Renal cortex interstitium (tissue), 15 donors: ENCODE measurements around the gene FEZF2. TPM values are rescaled to one million over a fixed set of nuclear protein-coding genes. Genes with fewer than 3 reads are reported as not detected.

Source experiments
- DNase-seq, 11 donors: peaks; one replicate each; pipeline ENCODE4 v3.0.0-alpha.2; 2013; ENCODE audit warnings: low read depth in 9 of 11, low spot score in 4 of 11; ENCODE audit errors: extremely low read depth in 1 of 11
- long read RNA-seq, 16 experiments: transcript quantifications; one replicate each; lab custom pipeline, GENCODE V29; 2026
- polyA plus RNA-seq, 3 donors: library from polyadenylated mRNA; unstranded; fragments of 120-200 nt; gene quantifications; one replicate each; pipeline ENCODE4 v1.2.1, GENCODE V29; 2013; ENCODE audit not compliant: insufficient read length in 3 of 3

FEZF2 gene
- not detected for polyA plus RNA-seq
- long read RNA-seq, donor 1, result 0 reads
- long read RNA-seq, donor 2, result 0 reads
- long read RNA-seq, donor 3, result 0 reads
- long read RNA-seq, donor 4, result 0 reads
- long read RNA-seq, donor 5, result 0 reads
- long read RNA-seq, donor 6, result 0 reads
- long read RNA-seq, donor 7, result 0 reads
- long read RNA-seq, donor 8, result 0 reads
- long read RNA-seq, donor 9, result 0 reads
- long read RNA-seq, donor 10, result 0 reads
- long read RNA-seq, donor 11, result 0 reads
- long read RNA-seq, donor 12, result 0 reads
- long read RNA-seq, donor 13, result 0 reads
- long read RNA-seq, donor 14, result 0 reads
- long read RNA-seq, donor 15, result 0 reads
- long read RNA-seq, donor 16, result 0 reads

DNA sequence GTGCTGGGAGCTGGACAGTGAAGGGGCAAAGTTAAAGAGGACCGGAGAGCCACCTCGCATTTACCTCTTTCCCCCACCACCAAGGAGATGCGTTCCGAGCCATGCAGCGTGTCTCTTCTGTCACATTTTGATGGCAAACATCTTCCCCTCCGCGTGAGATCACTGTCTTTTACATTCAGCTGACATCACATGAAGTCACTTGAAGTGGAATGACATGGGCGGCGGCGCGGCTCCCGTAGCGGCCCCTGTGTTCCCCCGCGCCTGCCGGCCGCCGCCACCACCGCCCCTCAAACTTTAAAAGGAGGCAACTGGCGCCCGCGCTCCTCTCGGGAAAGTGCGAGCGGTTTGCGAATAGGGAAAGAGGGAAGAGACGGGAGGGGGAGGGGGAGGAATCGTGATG, at the start of gene FEZF2:
Gene FEZF2 (minus strand): TSS at position 336 of the 400 bp plus-strand sequence. CDS start 682 bp downstream, outside the sequence.
- DNase-seq, result no peak

DNA sequence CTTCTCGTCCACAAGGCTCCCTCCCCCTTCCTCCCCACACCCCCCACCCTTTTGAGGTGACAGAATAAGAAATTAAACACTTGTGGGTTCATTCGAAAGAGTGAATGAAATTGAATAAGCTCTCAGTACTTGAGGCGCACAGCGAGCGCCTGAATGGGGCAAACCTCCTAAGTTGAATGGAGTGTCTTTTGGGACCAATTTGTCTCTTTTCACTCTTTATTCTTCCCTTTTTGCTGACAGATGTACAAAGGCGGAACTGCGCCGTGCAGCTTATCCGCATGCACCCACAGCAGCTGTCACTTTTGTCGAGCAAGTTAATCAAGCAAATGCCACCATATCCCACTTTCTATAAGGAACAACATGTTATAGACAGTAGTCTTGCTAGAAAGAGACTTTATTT, 47.9 kb upstream of the FEZF2 start:
- DNase-seq, result no peak

DNA sequence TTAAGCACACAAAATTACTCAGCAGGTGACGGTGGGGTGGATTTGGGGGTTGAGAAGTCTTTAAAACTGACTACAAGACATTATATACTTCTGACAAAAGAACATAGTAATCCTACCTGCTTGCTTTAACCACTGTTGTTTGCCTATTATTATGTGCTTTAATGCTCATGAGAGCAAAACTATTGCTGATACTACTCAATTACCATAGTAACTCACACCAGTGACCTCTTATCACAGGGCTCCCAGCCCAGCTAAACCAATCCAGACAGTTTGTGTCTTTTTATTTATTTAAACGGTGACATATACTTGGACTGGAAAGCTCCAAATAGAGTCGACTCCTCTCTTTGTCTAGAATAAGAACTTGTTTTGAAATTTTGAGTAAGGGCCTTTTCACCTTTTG, 42.8 kb upstream of the FEZF2 start:
- no peak for DNase-seq

DNA sequence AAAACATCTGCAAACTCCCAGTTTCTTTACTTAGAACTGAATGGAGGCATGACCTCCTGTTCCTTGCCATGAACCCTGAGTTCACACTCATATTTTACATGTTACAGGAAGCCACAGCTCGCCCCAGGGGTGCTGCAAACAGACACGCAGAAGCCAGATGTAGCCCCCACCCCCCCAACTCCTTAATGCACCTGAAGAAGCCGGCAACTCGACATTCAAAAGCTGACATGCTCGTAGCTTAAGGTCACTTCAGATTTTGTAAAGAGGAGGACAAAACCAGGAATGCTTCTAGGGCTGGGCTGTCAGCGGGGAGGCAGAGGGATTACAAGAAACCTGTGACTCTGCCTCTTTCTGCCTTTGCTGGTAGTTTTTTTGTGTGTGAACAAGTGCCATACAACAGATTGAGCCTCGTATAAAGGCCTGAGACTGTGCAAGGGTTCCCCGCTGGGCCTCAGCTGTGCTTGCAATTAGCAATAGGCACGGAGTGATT, 42.0 kb upstream of the FEZF2 start:
- no peak for DNase-seq

DNA sequence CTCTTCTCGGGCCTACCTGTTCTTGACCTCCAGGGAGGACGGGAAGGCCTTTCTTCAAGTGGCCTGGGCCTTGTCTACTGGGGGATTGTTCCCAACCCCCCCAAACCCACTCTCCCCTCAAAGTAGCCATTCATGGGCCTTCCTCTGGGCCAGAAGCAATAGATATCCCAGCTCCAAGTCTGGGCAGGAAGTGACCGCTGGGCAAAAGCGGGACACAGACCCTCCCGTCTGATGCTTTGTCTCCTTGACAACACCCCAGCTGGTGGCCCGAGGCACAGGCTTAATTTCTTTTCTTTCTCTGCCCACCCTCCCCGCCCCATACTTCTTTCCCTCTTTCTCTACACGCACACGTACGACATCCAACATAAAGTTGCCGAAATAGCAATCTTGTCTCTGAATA, 41.4 kb upstream of the FEZF2 start:
- DNase-seq, result no peak

DNA sequence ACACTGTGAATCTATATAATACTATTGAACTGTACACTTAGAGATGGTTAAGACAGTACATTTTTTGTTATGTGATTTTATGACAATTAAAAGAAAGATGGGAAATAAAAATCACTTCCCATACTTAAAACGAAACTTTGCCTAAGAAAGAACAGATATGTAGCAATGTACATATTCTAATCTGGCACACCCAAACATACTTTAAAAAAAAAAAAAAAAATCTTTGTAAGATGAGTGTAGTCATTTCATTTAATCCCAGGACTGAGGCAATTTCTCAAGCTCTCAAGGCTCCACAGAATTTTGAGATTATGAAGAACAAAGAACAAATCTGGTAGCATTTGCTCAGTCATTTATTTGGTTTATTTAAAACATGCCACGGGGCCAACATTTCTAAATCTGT, 40.3 kb upstream of the FEZF2 start:
- DNase-seq, result no peak

DNA sequence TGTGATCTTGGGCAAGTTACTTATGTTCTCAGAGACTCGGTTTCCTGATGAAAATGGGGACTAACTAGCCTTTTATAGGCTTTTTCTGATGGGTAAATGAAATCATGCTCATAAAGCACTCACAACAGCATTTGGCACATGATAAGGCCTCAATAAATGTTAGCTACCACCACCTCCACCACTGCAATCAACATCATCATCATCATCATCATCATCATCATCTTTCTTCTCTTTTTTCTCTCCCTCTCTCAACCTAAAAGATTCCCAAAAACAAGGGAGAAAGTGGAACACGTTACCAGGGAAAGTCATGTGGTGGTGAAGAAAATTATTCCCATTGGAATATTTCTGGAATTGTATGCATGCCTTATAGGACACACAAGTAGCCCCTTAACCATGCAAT, 33.6 kb upstream of the FEZF2 start:
- no peak for DNase-seq

DNA sequence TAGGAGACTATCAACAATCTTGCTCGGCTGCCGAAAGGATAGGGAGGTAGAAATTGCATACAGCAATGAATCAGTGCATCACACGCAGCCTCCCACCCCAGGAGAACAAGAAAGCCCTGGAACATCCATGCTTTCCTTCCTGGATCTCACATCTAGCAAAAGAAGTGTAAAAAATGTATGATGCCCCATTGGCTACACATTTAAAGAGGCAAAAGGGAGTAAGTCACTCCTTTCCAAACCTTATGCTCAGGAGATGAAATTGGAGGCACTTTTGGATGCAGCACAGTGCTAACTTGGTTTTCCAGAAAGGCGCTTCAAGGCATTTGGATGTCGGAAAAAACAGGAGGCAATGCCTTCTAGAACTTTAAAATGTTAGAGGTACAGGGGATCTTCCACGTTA, 32.2 kb upstream of the FEZF2 start:
- no peak for DNase-seq

DNA sequence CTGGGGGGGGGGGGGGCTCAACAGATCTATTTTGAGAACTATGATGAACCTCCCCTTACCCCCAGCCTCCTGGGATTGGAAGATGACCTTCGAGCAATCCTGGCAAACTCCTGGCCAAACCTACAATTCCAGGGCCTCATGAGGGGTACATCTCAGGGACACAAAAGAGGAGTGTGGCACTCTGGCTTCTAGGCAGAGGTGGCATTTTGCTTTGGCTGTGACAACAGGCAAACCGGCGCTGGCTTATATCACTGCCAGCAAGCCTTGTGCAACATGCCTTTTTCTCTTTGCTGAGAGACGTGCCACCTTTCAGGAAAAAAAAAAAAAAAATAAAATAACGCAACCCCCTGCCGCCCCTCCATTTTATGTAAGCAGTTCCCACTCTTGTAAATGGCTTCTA, 31.8 kb upstream of the FEZF2 start:
- DNase-seq, result no peak

DNA sequence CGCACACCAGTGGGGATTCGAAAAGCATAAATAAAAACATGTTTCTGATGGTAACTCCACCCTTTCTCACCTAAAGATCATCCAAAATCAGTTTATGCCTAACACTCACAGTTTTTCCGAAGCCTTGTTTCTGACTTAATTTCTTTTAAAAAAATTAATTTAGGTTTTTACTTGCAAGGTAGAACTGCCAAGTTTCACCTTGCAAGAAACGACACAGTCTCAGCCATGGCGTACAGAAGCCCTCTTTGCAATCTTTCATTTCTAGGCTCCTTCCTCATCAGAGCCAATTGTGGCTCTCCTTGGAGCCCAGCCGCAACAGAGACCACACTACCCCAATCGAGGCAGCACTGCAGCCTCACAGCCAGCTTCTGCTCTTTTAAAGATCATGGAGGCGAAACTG, 31.0 kb upstream of the FEZF2 start:
- DNase-seq, result no peak

DNA sequence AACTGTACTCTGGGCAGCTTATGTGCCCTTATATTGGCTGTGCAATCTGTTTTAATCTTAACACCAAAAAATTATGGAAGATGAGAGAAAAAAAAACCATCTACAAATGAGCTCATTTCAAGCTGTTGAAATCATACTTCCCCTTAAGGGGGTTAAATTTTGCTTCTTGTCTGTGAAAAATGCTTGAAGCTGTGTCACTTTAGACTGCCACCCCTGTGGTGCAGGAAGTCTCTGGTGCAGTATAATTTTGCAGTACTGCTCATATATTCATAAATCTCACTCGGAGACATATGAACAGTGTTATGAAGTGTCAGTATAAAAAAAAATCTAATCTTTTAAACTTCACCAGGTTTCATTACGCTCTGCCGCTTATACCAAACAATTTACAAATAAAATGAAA, 30.4 kb upstream of the FEZF2 start:
- no peak for DNase-seq

DNA sequence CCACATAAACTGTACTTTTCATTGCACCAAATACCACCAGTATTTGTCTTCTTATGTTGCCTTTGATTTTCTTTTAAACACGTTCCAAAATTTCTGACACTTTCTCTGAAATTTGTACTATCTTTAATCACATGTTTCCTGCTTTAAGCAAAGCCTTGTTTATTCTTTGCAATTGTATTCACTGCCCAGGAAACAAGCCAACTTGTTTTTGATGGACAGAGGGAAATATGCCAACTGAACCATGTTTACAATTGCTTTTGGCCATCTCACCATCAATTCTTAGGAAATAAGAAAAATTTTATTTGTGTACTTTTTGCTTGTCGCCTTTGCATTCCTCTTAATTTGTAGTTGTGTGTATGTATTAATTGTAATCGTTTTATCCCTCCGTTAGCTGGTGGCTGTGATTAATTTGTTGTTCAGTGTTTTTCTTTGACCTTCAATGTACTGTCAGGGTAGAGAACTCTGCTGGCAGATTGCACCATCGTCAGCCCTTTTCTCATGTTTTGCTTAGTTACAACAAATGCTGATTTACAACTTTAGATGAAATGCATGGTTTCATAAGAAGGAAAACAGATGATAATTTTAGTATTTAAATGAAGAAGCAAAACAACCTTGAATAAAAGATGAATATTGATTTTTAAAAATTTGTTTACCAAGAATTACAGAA, 19.4 kb upstream of the FEZF2 start:
- no peak for DNase-seq

DNA sequence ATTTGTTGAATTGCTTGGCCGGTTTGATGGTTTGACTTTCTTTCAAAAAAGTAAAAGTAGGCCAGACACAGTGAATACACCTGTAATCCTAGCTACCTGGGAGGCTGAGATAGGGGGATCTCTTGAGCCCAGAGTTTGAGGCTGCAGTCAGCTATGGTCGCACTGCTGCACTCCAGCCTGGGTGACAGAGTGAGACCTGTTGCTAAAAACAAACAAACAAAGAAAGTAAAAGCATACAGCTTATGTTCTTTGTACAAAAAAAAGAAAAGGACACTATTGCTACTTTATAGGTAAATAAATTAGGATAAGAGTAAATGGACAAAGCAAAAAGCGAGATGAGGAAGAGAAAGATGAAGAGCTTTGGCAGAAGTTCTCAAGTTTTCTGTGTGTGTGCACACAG, 13.9 kb upstream of the FEZF2 start:
- no peak for DNase-seq

DNA sequence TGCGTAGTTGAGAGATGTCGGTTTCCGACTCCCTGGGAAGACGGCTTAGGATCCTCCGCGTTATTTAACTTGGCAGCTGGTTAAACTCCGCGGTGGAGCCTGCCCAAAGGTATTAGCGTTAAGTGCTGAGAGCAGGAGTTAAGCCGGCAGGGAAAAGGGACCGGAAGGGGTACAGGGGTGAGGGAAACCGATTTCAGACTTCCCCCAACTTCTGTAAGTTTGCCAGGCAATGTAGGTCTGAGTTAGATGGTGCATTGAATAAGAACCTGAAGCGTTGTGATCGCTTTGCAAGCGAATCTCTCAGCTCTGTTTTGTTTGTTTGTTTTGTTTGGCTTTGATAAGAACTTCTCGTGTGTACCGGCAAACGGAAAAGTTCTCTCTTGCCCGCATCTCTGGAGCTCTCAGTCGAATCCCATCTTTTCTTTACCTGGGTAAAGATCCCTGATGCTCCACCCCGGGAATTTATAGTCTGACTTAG, 6.0 kb upstream of the FEZF2 start:
- DNase-seq, result no peak

DNA sequence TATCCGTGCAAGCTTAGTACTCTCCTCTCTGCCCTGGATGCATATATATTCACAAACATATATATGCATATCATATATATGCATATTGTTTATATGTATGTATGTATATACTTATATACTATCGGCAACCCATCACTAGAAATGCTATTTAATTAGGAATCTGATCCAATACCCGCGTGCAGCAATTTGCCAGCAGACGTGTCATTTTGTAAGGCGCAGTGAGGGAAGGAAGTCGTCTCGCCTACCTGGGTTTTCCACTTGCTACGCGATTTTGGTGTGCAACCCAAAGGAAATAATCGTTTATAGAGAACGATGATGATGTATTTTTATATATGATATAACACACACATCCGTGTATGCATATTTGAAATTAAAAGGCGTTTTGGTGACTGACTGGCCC, 5.6 kb upstream of the FEZF2 start:
- DNase-seq, result no peak

DNA sequence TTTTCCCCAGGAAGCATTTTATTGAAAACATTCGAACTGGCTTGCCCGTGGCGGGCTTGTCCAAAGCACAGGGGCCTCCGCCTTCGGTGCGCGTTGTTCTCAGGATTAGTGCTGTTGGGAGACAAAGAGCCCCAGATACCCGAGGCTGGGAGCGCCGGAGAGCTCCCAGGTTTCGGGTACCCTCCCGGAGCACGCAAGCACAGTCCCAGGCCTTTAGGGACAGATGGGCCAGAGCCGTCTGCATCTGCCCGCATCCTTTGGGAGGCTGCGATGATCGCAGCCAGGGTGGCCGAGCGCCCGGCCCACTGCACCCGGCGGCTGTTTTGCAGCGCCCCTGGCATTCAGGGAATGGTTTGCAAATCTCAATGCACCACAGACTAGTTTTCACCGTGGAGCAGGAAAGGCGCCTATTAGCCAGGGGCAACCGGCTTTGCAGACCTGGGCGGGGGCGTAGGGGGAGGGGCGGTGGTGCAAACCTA, 5.0 kb upstream of the FEZF2 start:
- no peak for DNase-seq

DNA sequence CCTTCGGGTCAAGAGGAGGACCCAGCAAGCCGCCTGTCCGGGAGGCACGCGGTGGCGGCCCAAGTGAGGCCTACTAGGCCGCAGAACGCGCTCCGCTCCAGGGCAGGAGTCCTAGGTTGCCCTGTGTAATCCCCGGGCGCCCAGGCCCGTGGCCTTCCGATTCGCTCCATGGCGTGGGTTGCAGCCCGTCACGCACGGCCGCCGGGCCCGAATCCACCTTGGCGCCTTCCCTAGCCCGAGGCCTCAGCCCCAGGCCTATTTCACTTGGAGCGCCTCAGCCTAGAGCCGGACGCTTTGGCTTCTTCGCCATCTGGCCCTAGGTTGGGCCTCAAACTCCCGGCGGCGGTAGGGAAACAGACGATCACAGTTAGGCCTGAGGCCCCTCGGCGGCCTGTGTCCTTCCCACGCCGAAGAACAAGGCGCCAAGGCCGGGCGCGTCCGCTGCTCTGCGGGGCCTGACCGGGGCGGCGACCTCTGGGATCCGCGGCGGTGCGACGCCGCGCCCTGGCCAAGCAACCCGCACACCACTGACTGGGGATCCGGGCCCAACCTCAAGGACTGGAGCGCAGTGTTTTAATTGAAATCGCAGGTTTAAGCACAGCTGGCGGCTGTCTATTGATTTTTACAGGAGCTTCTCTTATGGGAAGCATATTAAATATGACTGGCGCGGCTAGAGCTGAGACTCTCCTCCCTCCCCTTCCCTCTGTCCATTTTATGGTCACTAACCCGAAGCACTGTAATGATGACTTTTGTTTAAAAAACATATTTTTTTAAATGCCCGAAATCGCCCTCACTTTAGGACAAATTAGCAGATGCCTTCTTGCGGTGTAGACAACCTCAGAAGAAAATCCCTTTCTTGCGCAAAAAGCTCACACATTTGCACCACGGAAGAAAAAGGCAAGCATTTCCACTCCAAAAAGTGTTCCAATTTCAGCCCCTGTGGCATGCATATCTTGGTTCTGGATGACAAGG, 3.8 kb upstream of the FEZF2 start:
- no peak for DNase-seq

DNA sequence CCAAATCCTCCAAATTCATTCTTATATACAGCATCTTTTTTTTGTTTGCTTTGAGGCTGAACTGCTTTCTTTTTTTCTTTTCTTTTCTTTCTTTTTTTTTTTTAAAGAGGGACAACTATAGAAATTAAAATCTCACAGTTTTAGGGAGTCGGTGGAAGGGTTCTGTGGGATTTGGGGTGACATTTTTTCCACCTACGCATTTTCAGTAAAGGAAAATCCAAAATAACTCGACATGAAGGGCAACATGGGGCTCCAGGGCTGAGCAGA, 3.0 kb upstream of the FEZF2 start:
- DNase-seq, result no peak

DNA sequence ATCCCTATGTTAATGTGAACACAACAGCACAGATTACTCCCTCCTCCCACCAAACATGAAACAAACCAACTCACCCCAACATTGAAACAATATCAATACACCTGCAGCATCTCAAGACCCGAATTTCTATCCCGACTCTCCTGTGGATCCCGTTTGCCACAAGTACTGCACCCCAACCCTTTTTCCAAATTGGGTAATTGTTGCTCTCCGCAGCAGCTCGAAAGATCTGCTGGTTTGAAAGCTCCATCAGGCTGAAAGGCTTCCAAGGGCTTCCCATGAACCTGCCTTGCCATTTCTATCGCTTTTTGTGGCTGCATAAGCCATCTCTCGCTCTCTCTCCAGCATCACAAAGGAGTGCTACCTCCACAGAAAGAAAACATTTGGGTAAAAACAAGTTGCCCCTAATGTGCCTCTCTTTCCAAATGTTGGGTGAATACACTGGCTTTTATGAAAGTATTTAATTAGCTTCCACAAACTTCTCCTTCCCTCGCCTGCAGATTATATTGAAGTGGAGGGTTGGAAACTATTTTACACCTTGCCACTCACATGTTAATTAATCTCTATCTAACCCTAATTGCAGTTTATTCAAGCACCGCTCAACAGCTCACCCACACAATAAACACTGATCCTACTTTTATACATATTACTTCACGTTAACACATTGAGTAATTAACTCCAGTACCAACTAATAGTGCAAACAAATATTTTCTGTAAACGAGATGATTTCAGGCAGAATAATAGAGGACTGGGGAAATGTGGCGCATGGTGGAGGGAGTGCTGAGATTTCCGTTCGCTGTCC, 2.5 kb upstream of the FEZF2 start:
- DNase-seq, result no peak
